ENCODE measurements around the gene PSMA7.

The PSMA7 gene

GRCh38 chr20:62134735-62135231 is 8.4 kb downstream of the PSMA7 start:
- no peak for DNase-seq

GRCh38 chr20:62133864-62134263 is 9.3 kb downstream of the PSMA7 start:
- no peak for DNase-seq

- DNase-seq = no peak
Observed at GRCh38 chr20:62133051-62133845, 9.9 kb downstream of the PSMA7 start.

- no peak for DNase-seq
Observed at GRCh38 chr20:62132421-62132820, 10.8 kb downstream of the PSMA7 start.

- no peak for DNase-seq
Observed at GRCh38 chr20:62131560-62132320, 11.5 kb downstream of the PSMA7 start.

GRCh38 chr20:62129731-62130531 is 13.3 kb downstream of the PSMA7 start:
- DNase-seq = no peak

- no peak for DNase-seq
Observed at GRCh38 chr20:62128502-62128901, 14.7 kb downstream of the PSMA7 start.

- DNase-seq = no peak
Observed at GRCh38 chr20:62127799-62128198, 15.4 kb downstream of the PSMA7 start.

- no peak for DNase-seq
Observed at GRCh38 chr20:62126141-62126540, 17.1 kb downstream of the PSMA7 start.

GRCh38 chr20:62123450-62124118 is 19.6 kb downstream of the PSMA7 start:
- DNase-seq = no peak

- DNase-seq = peak; percentile 43 to 78
Observed at GRCh38 chr20:62122654-62123449, 20.3 kb downstream of the PSMA7 start.

GRCh38 chr20:62121776-62122653 is 21.2 kb downstream of the PSMA7 start, which contains the start of gene LSM14B:
Gene LSM14B, plus strand, starts transcription at chr20:62122475. Its CDS starts 192 bp downstream, at chr20:62122667.
- peak; percentile 85 to 99 for DNase-seq

- no peak for DNase-seq
Observed at GRCh38 chr20:62120990-62121775, 22.0 kb downstream of the PSMA7 start.

- DNase-seq = no peak
Observed at GRCh38 chr20:62120365-62120762, 22.8 kb downstream of the PSMA7 start.

GRCh38 chr20:62119591-62120364 is 23.4 kb downstream of the PSMA7 start:
- no peak for DNase-seq

- DNase-seq = no peak
Observed at GRCh38 chr20:62119115-62119514, 24.1 kb downstream of the PSMA7 start.

- DNase-seq = no peak
Observed at GRCh38 chr20:62118113-62119043, 24.8 kb downstream of the PSMA7 start.

- DNase-seq = no peak
Observed at GRCh38 chr20:62117658-62118057, 25.5 kb downstream of the PSMA7 start.

All from NCI-H526 (cell line).